HepG2 (cell line): ENCODE results near the gene MCAT. TPM values are rescaled to one million over a fixed set of nuclear protein-coding genes. Genes with fewer than 3 reads are reported as not detected.

Experiments used
- ATAC-seq: fragments of 200-7000 bp; cut with Tn5 transposase; 3 replicates; pipeline ENCODE4 v1.9.1; 2020; ENCODE audit warnings: mild to moderate bottlenecking, moderate library complexity
- BruUV-seq: library from RNA; stranded (reverse); fragments of 400-500 nt; replicated peaks from 2 replicates; lab custom pipeline; 2021; lab: Mats Ljungman, UMichigan
- CTCF ChIA-PET: fragments of 300-600 bp; formaldehyde crosslinking; extraction: SDS; loops from one replicate; lab custom pipeline; 2021; ENCODE audit warnings: low total read pairs, inconsistent platforms, low intra/inter-chr PET ratio; lab: Yijun Ruan, JAX
- POLR2A ChIA-PET: fragments of 350-600 bp; sonication (Branson Sonifier 250); formaldehyde crosslinking; loops from one replicate; lab custom pipeline; 2020; ENCODE audit warnings: antibody characterized with exemption, inconsistent platforms; lab: Yijun Ruan, JAX
- DNase-seq: peaks from one replicate; pipeline ENCODE4 v3.0.0-alpha.2; 2015; ENCODE audit warnings: low spot score
- FAIRE-seq: peaks from 3 replicates; lab custom pipeline; 2011; peaks lifted over from hg19 to GRCh38; lab: Jason Lieb, UNC
- H2AFZ ChIP-seq: one replicate; pipeline ENCODE4 v1.6.1; 2011; ENCODE audit warnings: low read length, inconsistent platforms
- H3K27ac ChIP-seq: fragments of 300-600 bp; 3 replicates; pipeline ENCODE4 v1.8.0; 2011; ENCODE audit warnings: mixed run types, mild to moderate bottlenecking, mixed read lengths, low read length, inconsistent platforms; ENCODE audit not compliant: insufficient read depth; ENCODE audit errors: extremely low read length
- H3K27me3 ChIP-seq, 2 experiments: fragments of 200-600 bp in 1 of 2; 2 replicates in 1 of 2; 3 replicates in 1 of 2; pipeline versions ENCODE4 v1.6.0 to v1.8.0; 2011; ENCODE audit warnings: low read length in 2 of 2, mild to moderate bottlenecking in 2 of 2, moderate library complexity in 2 of 2, inconsistent platforms in 1 of 2; ENCODE audit not compliant: insufficient read depth in 2 of 2, control insufficient read depth in 1 of 2
- H3K36me3 ChIP-seq, 2 experiments: fragments of 200-600 bp in 1 of 2; replicated peaks in 1 of 2; 2 replicates in 1 of 2; 3 replicates in 1 of 2; pipeline versions ENCODE4 v1.5.1 to v1.8.0; 2011; ENCODE audit warnings: low read length in 2 of 2, inconsistent platforms in 1 of 2; ENCODE audit not compliant: insufficient read depth in 2 of 2, control insufficient read depth in 1 of 2
- H3K4me1 ChIP-seq: 2 replicates; pipeline ENCODE4 v1.5.1; 2012; ENCODE audit warnings: low read length, inconsistent platforms; ENCODE audit not compliant: insufficient read depth
- H3K4me2 ChIP-seq: 2 replicates; pipeline ENCODE4 v1.6.0; 2011; ENCODE audit warnings: low read depth, low read length, inconsistent platforms
- H3K4me3 ChIP-seq, 3 experiments: fragments of 200-600 bp in 1 of 3; sonication (generic), shearing (Covaris generic) in 1 of 3; replicated peaks in 1 of 3; 2 replicates each; pipeline ENCODE4 v1.5.1; 2011 to 2016; ENCODE audit warnings: low read length in 3 of 3, inconsistent platforms in 2 of 3, low read depth in 2 of 3, mild to moderate bottlenecking in 2 of 3, control low read depth in 1 of 3, mixed read lengths in 1 of 3; ENCODE audit not compliant: insufficient read depth in 1 of 3
- H3K79me2 ChIP-seq: one replicate; pipeline ENCODE4 v1.6.1; 2011; ENCODE audit warnings: low read length, inconsistent platforms; ENCODE audit not compliant: insufficient read depth
- H3K9ac ChIP-seq: 2 replicates; pipeline ENCODE4 v1.6.0; 2011; ENCODE audit warnings: mild to moderate bottlenecking, low read depth, low read length, inconsistent platforms; ENCODE audit not compliant: insufficient read depth
- H3K9me3 ChIP-seq: 2 replicates; pipeline ENCODE4 v1.5.1; 2012; ENCODE audit warnings: mild to moderate bottlenecking, low read length
- H4K20me1 ChIP-seq: 2 replicates; pipeline ENCODE4 v1.6.0; 2011; ENCODE audit warnings: inconsistent platforms, mild to moderate bottlenecking, low read length, moderate library complexity; ENCODE audit not compliant: insufficient read depth
- ADNP ChIP-seq: sonication (generic); formaldehyde crosslinking; IDR thresholded peaks from 2 replicates; pipeline ENCODE4 v1.4.0; 2020; ENCODE audit warnings: missing genetic modification reagents
- ATF2 ChIP-seq: sonication (generic); formaldehyde crosslinking; IDR thresholded peaks from 2 replicates; pipeline ENCODE4 v1.4.0; 2020; ENCODE audit warnings: missing genetic modification reagents
- HMG20A ChIP-seq: IDR thresholded peaks from 2 replicates; pipeline ENCODE4 v1.6.1; 2016; ENCODE audit warnings: borderline replicate concordance
- KLF11 ChIP-seq: IDR thresholded peaks from 2 replicates; pipeline ENCODE4 v1.6.1; 2016; ENCODE audit warnings: missing compliant biosample characterization
- NR2F6 ChIP-seq, 2 experiments: IDR thresholded peaks; 2 replicates each; pipeline ENCODE4 v1.6.1; 2016; ENCODE audit warnings: antibody characterized with exemption in 1 of 2, mild to moderate bottlenecking in 1 of 2
- TFDP1 ChIP-seq: IDR thresholded peaks from 2 replicates; pipeline ENCODE4 v1.6.1; 2016; ENCODE audit warnings: missing compliant biosample characterization, missing genetic modification reagents, borderline replicate concordance
- ZFP37 ChIP-seq: sonication (generic); formaldehyde crosslinking; IDR thresholded peaks from 2 replicates; pipeline ENCODE4 v1.4.0; 2020; ENCODE audit warnings: missing genetic modification reagents, borderline replicate concordance
- ZNF609 ChIP-seq: sonication (generic); formaldehyde crosslinking; IDR thresholded peaks from 2 replicates; pipeline ENCODE4 v1.4.0; 2020; ENCODE audit warnings: mild to moderate bottlenecking, missing genetic modification reagents, borderline replicate concordance
- ZNF619 ChIP-seq: sonication (generic); formaldehyde crosslinking; IDR thresholded peaks from 2 replicates; pipeline ENCODE4 v1.4.0; 2020; ENCODE audit warnings: mild to moderate bottlenecking, missing genetic modification reagents
- ZUFSP ChIP-seq: sonication (generic); formaldehyde crosslinking; IDR thresholded peaks from 2 replicates; pipeline ENCODE4 v1.9.0; 2021; ENCODE audit warnings: missing genetic modification reagents, mild to moderate bottlenecking, borderline replicate concordance
- WGBS: methylation state at CpG from one replicate; pipeline ENCODE4 v1.1.6; 2017; ENCODE audit warnings: low lambda C conversion rate; 5-methylcytosine and 5-hydroxymethylcytosine counted together
- in situ Hi-C: cut with HindIII; loops from 2 replicates; pipeline ENCODE4 v1.10.0; 2017; ENCODE audit warnings: low pct_unique_long_range_greater_than_20kb; ENCODE audit not compliant: extremely low pct_ligation_motif_present
- intact Hi-C: fragments of 100-400 bp; cut with micrococcal nuclease; formaldehyde crosslinking; loops from one replicate; pipeline ENCODE4 v1.10.0; 2022; ENCODE audit not compliant: unreplicated experiment
- polyA plus RNA-seq, 8 experiments: library from polyadenylated mRNA; depleted of rRNA in 3 of 8; stranded (reverse) in 7 of 8; unstranded in 1 of 8; fragments of >200 nt; fragmentation: Illumina TruSeq in 4 of 8; extraction: Trizol in 4 of 8; gene quantifications; 2 replicates each; pipeline versions ENCODE4 v1.2.1 to v1.2.3, GENCODE V29; 2011 to 2016; ENCODE audit warnings: low read depth in 4 of 8, missing spikeins in 1 of 8, mixed read lengths in 1 of 8; ENCODE audit not compliant: insufficient read depth in 1 of 8
- total RNA-seq, 5 experiments: library from RNA; depleted of rRNA; stranded (reverse); fragments of >200 nt; fragmentation: Illumina TruSeq; extraction: Trizol; gene quantifications; 2 replicates each; pipeline ENCODE4 v1.2.3, GENCODE V29; 2016; ENCODE audit warnings: low read depth in 1 of 5

MCAT gene
- total and polyA plus RNA-seq, 2 of the 13 experiments (the other 11 are each of a cell fraction or from before 2014, with no cell fraction given) = 9.3 to 16.7 TPM

DNA sequence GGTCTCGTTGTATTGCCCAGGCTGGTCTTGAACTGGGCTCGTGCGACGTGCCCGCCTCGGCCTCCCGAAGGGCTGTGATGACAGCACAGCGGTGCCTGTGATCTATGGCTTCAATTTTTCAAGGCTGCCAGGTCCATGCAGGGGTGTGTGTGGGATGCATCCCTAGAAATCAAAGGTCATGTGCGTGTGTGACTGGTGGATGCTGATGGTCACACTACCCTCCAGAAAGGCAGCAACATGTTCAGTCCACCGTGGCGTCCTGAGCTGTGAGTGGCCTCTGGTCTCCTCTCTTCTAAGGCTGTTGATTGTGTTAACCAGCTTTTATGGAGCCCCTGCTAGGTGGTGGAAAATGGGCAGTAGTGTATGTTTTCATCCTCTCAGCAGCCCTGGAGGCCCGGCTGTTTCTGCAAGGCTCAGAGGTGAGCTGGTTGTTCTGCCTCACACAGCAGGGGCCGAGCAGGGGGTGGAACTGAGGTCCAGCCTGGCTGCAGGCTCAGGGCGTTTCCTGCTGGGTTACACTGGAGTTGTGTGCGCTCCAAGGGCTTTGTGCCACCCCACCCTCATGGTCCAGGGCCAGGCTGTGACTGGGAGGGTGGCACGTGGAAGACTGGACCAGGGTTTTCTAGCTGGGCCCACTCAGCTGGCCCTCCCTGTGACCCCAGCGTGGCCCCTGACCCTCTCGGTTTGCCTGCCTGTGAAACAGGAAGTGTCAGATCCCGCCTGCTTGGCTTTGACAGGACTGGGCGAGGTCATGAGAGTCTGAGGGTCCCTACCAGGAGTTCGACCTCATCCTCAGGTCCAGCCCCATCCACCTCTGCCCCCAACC, 25.0 kb downstream of the MCAT start (continued):
- TF ChIP-seq ZNF609 (CRISPR knock-in tag) (0 out of 2 replicates have a peak, but pooled peaks have one; percentile 29), NR2F6 (IDR thresholded peaks at IDR 0.05) (0 out of 2 replicates have a peak, but pooled peaks have one; percentile 51), NR2F6 (CRISPR knock-in tag; IDR thresholded peaks at IDR 0.05) (peak; percentile 28; the same call in 1 of the 2 replicates), ZFP37 (CRISPR knock-in tag) (no peak), ADNP (no peak), KLF11 (CRISPR knock-in tag) (no peak)

DNA sequence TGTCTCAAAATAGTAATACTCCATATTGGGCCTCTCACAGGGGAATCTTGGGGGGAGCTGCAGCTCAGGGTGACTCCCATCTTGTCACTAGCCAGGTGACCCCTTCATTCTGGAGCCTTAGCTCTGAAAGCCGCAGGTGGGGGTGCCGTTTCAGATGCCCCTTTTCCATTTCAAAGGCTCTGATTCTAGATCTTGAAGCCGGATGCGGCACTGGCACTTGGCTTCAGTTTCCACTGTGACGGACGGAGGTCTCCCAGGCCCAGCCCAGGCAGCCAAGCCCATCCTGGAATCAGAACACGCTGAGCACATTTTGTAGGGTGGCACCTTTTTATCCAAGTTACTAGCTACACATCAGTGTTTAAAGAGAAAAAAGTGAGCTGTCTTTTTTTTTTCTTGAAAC, 26.3 kb downstream of the MCAT start:
- Histone ChIP-seq H3K4me3 (no peak overlapping the region), H3K27ac (no peak overlapping the region), H3K79me2 (no peaks in the 10 kb centered on the region), H4K20me1 (no peaks in the 10 kb centered on the region), H3K4me2 (no peak overlapping the region), H3K4me1 (peaks cover 39% of the 10 kb centered on the region), H3K9me3 (no peaks in the 10 kb centered on the region), H2AFZ (no peak overlapping the region), H3K27me3 (peaks cover 0 to 9% of the 10 kb centered on the region in 2 experiments; a peak in 3 of 5 replicates), H3K36me3 (no peaks in the 10 kb centered on the region), H3K9ac (no peak overlapping the region)
- DNase-seq = no peak
- intact Hi-C loops (no loop called here), in situ Hi-C loops (no loop called here)
- no TSS peak for BruUV-seq
- WGBS = 77% methylated on average over 7 of the region's 7 CpGs
- no peak for ATAC-seq
- FAIRE-seq = no peak
- ChIA-PET POLR2A (interaction anchor here (0.6 kb wide), 1 partner anchor 28 kb away, joined by 3 read pairs; no protein-coding TSS in a partner anchor), CTCF (no interaction called here)
- TF ChIP-seq TFDP1 (no peak), ATF2 (no peak), ZNF619 (CRISPR knock-in tag) (no peak), ZUFSP (no peak), HMG20A (CRISPR knock-in tag) (no peak)
